Heart left ventricle (tissue), 16 donors: ENCODE results near the gene RPLP2. TPM values are rescaled to one million over a fixed set of nuclear protein-coding genes. Genes with fewer than 3 reads are reported as not detected.

Experiments
- ATAC-seq, 4 donors: fragments of 200-7000 bp; cut with Tn5 transposase; one replicate each; pipeline ENCODE4 v1.9.1; 2020 to 2022; ENCODE audit warnings: moderate library complexity in 4 of 4, mild to moderate bottlenecking in 3 of 4, moderate number of reproducible peaks in 1 of 4
- DNase-seq, 5 donors: peaks; one replicate each; pipeline ENCODE4 v3.0.0-alpha.2; 2020
- H3K27ac ChIP-seq, 12 donors: fragments of 200-600 bp; sonication (generic) in 4 of 12; one replicate each; pipeline versions ENCODE4 v1.5.0 to v1.8.0; 2016 to 2022; ENCODE audit warnings: mild to moderate bottlenecking in 2 of 12
- H3K27me3 ChIP-seq, 9 donors: fragments of 200-600 bp; sonication (generic) in 2 of 9; one replicate each; pipeline versions ENCODE4 v1.5.1 to v1.8.0; 2016 to 2022; ENCODE audit warnings: mild to moderate bottlenecking in 3 of 9
- H3K36me3 ChIP-seq, 9 donors: fragments of 200-600 bp; sonication (generic) in 2 of 9; one replicate each; pipeline versions ENCODE4 v1.5.0 to v1.8.0; 2018 to 2022; ENCODE audit warnings: mild to moderate bottlenecking in 2 of 9
- H3K4me1 ChIP-seq, 12 donors: fragments of 200-600 bp; sonication (generic) in 4 of 12; one replicate each; pipeline versions ENCODE4 v1.5.0 to v1.8.0; 2016 to 2022; ENCODE audit warnings: mild to moderate bottlenecking in 3 of 12
- H3K4me3 ChIP-seq, 12 donors: fragments of 200-600 bp; sonication (generic) in 4 of 12; one replicate each; pipeline versions ENCODE4 v1.5.0 to v1.8.0; 2017 to 2022; ENCODE audit warnings: mild to moderate bottlenecking in 9 of 12, moderate library complexity in 4 of 12
- H3K9me3 ChIP-seq, 12 donors: fragments of 200-600 bp; sonication (generic) in 4 of 12; one replicate each; pipeline versions ENCODE4 v1.5.0 to v1.8.0; 2016 to 2022; ENCODE audit warnings: mild to moderate bottlenecking in 1 of 12
- POLR2A ChIP-seq, 2 donors: fragments of 450-650 bp; IDR thresholded peaks; one replicate each; pipeline ENCODE4 v1.6.1; 2017; ENCODE audit warnings: antibody characterized with exemption in 2 of 2, mild to moderate bottlenecking in 2 of 2, moderate library complexity in 2 of 2
- WGBS, 4 donors: extraction: QIAGEN DNeasy Blood & Tissue Kit in 2 of 4; methylation state at CpG; one replicate each; pipeline versions ENCODE4 v1.1.5 to v1.1.7; 2013 to 2018; 5-methylcytosine and 5-hydroxymethylcytosine counted together
- intact Hi-C, 10 donors: fragments of 100-400 bp; cut with DNase I; formaldehyde crosslinking; loops; one replicate each; pipeline versions ENCODE4 v1.11.1 to v1.14.2; 2022
- polyA plus RNA-seq, 2 donors: library from polyadenylated mRNA; stranded (reverse); fragments of 200-250 nt; gene quantifications; one replicate each; pipeline ENCODE4 v1.2.3, GENCODE V29; 2013
- total RNA-seq, 9 donors: library from RNA; depleted of rRNA in 2 of 9; stranded (reverse); fragments of >200 nt in 2 of 9; fragmentation: NEBNext Ultra II Directional in 3 of 9; extraction: Animal tissue kit (Norgen Biotek cat#: 25700) in 3 of 9; gene quantifications; one replicate each; pipeline versions ENCODE4 v1.1.0 to v1.2.4, GENCODE V29; 2016 to 2023
- TF ChIP-seq, protein P1 (sequence below), 12 donors: fragments of 200-600 bp; sonication (generic) in 4 of 12; IDR thresholded peaks; one replicate each; pipeline versions ENCODE4 v1.5.0 to v1.8.0; 2018 to 2022; ENCODE audit warnings: antibody characterized with exemption in 12 of 12, mild to moderate bottlenecking in 5 of 12
- donor health status: ischemic (EF 13 %, LVEDD 7.1; RV severe dilation, severe dysfunction).
- donor health status: healthy with polysubstance abuse.
- donor health status: DM: no; HTN: yes; CAD: no.
- donor health status: DM: no; HTN: no; CAD: no.
- donor health status: ischemic (EF 25% LVEDD 6.9; RV normal size, moderate dysfunction).
- donor health status: ischemic (EF 25% LVEDD 5.7; RV mildly dilated, moderate dysfunction).
- donor health status: healthy.
- donor health status: DM: yes; HTN: yes; CAD: no.
- donor health status: ischemic (EF 35%, LVEDD 5.7; RV mildly dilated, moderate dysfunction).
- donor health status: nonischemic (EF 11% LVEDD 7.7; RV severe dilation, severe dysfunction).
- donor health status: DM: yes; HTN: yes; CAD: no.
- donor health status: PGD.
- donor health status: ischemic (EF 29% LVEDD 5.4; RV normal size, mild dysfunction).
- donor health status: nonischemic (EF 23%, LVEDD 6.1; RV moderate dilation, normal function).

The RPLP2 gene
- total and polyA plus RNA-seq, 11 donors, result 236 to 1,652 (median 969) TPM

DNA sequence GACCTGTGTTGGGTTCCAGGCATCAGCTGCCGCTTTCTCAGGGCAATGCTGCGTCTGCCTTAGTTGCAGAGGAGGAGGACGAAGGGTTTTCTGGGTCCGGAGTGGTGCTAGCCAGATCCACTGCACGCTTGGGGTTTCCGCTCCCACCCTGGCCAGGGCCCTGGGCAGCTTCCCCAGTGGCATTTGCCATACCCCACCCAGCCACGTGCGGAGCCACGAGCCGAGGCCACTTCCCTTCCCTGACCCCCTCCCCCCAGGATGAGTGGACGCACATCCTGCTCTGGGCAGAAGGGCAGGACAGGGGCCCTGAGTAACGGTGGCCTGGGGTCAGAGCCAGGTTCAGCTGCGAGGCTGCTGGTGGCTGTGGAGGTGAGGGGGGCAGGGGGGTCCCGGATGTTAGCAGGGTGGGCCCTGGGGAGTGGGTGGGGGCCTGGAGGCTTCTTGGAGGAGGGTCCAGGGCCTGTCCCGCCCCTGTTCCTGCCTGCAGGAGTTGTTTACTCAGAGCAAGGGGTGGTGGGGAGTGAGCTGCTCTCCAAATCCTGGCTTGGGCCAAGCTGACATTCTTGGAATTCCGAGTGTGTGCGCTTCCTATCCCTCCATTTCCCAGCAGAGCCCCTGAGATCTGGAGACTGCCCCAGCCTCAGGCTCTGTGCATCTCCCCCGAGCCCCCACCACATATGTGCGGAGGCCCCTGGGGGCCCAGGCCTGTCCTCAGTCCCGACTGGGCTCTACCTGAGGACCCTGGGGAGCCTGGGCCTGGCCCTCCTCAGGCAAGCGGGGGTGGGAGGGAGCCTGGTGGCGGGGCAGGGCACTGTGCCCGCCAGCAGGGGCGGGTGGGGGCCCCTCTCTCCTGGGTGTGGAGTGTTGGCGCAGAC, 34.3 kb downstream of the RPLP2 start:
- H3K27ac ChIP-seq, result peak overlapping the region; percentile 86 to 99 (median 96)
- WGBS, 4 donors, result 0 to 3% (median 1%) methylated on average over 14 to 25 of the region's 25 CpGs
- TF ChIP-seq, protein P1, sequence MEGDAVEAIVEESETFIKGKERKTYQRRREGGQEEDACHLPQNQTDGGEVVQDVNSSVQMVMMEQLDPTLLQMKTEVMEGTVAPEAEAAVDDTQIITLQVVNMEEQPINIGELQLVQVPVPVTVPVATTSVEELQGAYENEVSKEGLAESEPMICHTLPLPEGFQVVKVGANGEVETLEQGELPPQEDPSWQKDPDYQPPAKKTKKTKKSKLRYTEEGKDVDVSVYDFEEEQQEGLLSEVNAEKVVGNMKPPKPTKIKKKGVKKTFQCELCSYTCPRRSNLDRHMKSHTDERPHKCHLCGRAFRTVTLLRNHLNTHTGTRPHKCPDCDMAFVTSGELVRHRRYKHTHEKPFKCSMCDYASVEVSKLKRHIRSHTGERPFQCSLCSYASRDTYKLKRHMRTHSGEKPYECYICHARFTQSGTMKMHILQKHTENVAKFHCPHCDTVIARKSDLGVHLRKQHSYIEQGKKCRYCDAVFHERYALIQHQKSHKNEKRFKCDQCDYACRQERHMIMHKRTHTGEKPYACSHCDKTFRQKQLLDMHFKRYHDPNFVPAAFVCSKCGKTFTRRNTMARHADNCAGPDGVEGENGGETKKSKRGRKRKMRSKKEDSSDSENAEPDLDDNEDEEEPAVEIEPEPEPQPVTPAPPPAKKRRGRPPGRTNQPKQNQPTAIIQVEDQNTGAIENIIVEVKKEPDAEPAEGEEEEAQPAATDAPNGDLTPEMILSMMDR (IDR thresholded peaks at IDR 0.05), result peak in 2 of 12 donors; percentile 11
- TF ChIP-seq POLR2A (IDR thresholded peaks at IDR 0.05), result peak in 1 of 2 donors; percentile 42
- peak overlapping the region; percentile 78 to 100 (median 93) for H3K4me3 ChIP-seq
- DNase-seq, result peak; percentile 92 to 97 (median 95)
- H3K36me3 ChIP-seq, result peaks cover 0 to 23% (median 16%) of the 10 kb centered on the region in 9 donors
- no peaks in the 10 kb centered on the region for H3K9me3 ChIP-seq
- peak; percentile 36 to 76 (median 52) for ATAC-seq
- peaks cover 7 to 77% (median 56%) of the 10 kb centered on the region in 12 donors for H3K4me1 ChIP-seq
- peaks cover 0 to 10% (median 0%) of the 10 kb centered on the region in 9 donors for H3K27me3 ChIP-seq
- intact Hi-C loops, result loop anchor here in 1 of 10 donors (5.0 kb wide), 1 partner anchor 37 kb away; the partner anchor contains the start of genes PIDD1 and RPLP2

DNA sequence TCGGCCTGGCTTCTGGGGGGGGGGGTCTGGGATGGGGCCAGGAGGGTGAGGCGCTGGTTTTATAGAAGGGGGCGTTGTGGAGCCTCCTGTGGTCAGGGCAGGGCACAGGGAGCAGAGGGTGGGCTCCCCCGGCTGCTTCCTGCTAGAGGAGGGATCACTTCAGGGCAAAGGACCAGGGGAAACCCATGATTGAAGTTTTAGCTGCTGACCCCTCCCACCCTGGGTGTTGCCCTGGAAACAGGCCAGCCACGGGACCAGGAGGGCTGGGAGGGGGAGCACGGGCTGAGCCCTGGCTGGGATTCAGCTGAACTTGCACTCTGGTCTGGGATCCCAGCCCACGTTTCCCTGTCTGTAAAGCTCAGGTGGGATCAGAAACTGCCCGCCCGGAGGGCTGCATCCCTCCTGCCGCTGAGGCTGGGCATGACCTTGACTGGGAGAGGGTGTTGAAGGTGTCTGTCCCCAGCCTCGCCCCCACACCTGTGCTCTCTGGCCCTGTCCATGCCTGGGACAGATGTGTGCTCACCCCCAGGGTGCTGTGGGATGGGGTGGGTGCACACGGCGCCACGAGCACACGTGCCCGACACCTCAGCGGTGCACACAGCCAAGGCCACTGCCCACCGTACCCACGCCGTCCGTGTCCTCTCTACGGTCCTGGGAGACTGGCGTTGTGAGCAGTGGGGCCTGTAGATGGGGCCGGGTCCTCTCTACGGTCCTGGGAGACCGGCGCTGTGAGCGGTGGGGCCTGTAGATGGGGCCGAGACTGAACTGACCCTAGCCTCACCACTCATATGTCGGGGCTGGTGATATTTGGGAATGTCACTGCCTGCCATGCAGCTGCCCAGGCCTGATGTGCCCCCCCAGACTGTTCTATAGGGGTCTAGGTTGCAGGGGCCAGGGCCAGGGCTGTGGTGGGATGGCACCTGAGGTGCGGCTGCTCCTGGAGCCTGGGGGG, 35.2 kb downstream of the RPLP2 start:
- DNase-seq, result peak; percentile 92 to 97 (median 95)
- 18 to 31% (median 22%) methylated on average over 12 to 31 of the region's 31 CpGs for WGBS, 4 donors
- TF ChIP-seq POLR2A (IDR thresholded peaks at IDR 0.05), result peak in 1 of 2 donors; percentile 28
- TF ChIP-seq, protein P1 (IDR thresholded peaks at IDR 0.05), result peak in 4 of 12 donors; percentile 13 to 40 (median 32)
- Histone ChIP-seq H3K27me3 (peaks cover 0 to 14% (median 0%) of the 10 kb centered on the region in 9 donors), H3K36me3 (peaks cover 0 to 14% (median 7%) of the 10 kb centered on the region in 9 donors), H3K27ac (peak overlapping the region; percentile 86 to 99 (median 96)), H3K4me3 (peak overlapping the region; percentile 78 to 100 (median 93)), H3K9me3 (no peaks in the 10 kb centered on the region), H3K4me1 (peaks cover 7 to 75% (median 58%) of the 10 kb centered on the region in 12 donors)
- intact Hi-C loops, result loop anchor here in 3 of 10 donors (5.0 kb wide), 2 partner anchors 38 to 207 kb away; partner anchors contain the start of genes PIDD1 (in 1 of the 3) and RPLP2 (in 1 of the 3)
- ATAC-seq, result peak; percentile 22 to 76 (median 47)

DNA sequence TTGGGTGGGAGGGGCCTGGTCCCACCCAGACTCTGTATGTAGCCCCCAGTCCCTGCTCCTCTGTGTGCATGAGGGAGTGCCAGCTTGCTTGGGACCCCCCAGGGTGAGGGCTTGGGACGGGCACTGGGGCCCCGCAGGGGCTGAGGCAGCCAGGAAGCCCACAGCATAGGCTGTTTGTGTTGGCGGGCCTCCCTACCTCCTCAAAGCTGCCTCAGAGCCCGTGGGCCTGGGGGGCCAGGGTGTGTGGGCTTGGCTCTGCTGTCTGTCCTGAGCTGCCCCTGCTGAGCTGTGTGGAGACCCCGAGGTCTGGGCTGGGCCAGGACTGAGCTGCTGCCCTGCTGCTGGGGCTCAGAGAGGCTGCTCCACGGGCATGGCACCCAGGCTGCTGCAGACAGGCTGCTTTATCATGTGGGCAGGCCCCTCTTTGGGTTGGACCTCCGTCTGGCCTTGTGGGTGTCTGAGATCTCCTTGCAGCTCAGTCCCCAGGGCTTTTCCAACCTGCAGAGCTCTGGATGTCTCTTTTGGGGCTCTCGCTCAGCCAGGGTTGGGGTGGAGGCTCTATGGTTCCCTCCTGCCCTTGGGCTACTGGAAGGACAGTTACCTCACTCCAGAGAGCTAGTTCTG, 36.2 kb downstream of the RPLP2 start:
- peaks cover 5 to 75% (median 51%) of the 10 kb centered on the region in 12 donors for H3K4me1 ChIP-seq
- intact Hi-C loops, result loop anchor here in 4 of 10 donors (1.0 to 5.0 kb wide), 3 partner anchors 64 to 206 kb away; partner anchors contain the start of gene CHID1 (in 1 of the 4)
- TF ChIP-seq POLR2A (IDR thresholded peaks at IDR 0.05), result no peak
- TF ChIP-seq, protein P1 (IDR thresholded peaks at IDR 0.05), result no peak
- no peaks in the 10 kb centered on the region for H3K9me3 ChIP-seq
- ATAC-seq (no peak), DNase-seq (no peak)
- peaks cover 0 to 14% (median 0%) of the 10 kb centered on the region in 9 donors for H3K27me3 ChIP-seq
- peak overlapping the region in 11 of 12 donors; percentile 86 to 99 (median 95) for H3K27ac ChIP-seq
- H3K36me3 ChIP-seq, result peaks cover 0 to 4% (median 0%) of the 10 kb centered on the region in 9 donors
- 55 to 83% (median 60%) methylated on average over 1 to 8 of the region's 8 CpGs for WGBS, 4 donors
- H3K4me3 ChIP-seq, result peak overlapping the region in 3 of 12 donors; percentile 1 to 98 (median 92)
